BE2C (cell line): ENCODE measurements around the gene CACNA1I.

Experiments used
- DNase-seq: peaks from one replicate; pipeline ENCODE4 v3.0.0-alpha.2; 2020
- H3K27me3 ChIP-seq: fragments of 250-450 bp; sonication (Bioruptor Pico); 2 replicates; pipeline ENCODE4 v1.5.1; 2020; ENCODE audit warnings: mild to moderate bottlenecking
- H3K36me3 ChIP-seq: fragments of 250-450 bp; sonication (Bioruptor Pico); 2 replicates; pipeline ENCODE4 v1.5.1; 2020; ENCODE audit warnings: mild to moderate bottlenecking
- H3K4me1 ChIP-seq: fragments of 250-450 bp; sonication (Bioruptor Pico); 2 replicates; pipeline ENCODE4 v1.5.1; 2020
- H3K4me3 ChIP-seq: 2 replicates; pipeline ENCODE4 v1.5.1; 2011; ENCODE audit warnings: low read depth, low read length
- H3K9me3 ChIP-seq: fragments of 250-450 bp; sonication (Bioruptor Pico); 2 replicates; pipeline ENCODE4 v1.5.1; 2020
- TF ChIP-seq, protein P1 (sequence below): IDR thresholded peaks from 2 replicates; pipeline ENCODE4 v1.5.1; 2012; ENCODE audit warnings: mild to moderate bottlenecking, low read depth, low read length

Gene CACNA1I

DNA sequence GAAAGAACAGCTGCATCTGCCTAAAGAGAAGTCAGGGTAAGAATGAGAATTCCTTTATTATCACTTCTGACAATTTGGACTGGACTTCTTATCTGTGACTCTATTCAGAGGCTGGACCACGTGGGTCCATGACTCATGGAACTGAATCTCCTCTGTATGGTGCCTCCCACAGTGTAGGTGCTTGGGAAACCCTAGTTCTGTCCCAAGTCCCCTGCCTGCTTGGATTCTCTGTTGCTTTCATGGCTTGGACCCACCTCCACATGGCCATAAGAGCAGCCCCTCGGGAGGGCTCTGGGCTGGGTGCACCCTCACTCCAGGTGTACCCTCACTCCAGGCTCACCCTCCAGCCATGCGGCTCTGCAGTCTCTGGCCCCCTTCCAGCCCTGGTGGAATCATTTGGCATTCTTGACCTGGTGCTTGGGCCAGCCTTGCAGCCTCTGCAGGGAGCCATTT is 153.4 kb downstream of the CACNA1I start:
- H3K9me3 ChIP-seq: no peaks in the 10 kb centered on the region
- TF ChIP-seq, protein P1, sequence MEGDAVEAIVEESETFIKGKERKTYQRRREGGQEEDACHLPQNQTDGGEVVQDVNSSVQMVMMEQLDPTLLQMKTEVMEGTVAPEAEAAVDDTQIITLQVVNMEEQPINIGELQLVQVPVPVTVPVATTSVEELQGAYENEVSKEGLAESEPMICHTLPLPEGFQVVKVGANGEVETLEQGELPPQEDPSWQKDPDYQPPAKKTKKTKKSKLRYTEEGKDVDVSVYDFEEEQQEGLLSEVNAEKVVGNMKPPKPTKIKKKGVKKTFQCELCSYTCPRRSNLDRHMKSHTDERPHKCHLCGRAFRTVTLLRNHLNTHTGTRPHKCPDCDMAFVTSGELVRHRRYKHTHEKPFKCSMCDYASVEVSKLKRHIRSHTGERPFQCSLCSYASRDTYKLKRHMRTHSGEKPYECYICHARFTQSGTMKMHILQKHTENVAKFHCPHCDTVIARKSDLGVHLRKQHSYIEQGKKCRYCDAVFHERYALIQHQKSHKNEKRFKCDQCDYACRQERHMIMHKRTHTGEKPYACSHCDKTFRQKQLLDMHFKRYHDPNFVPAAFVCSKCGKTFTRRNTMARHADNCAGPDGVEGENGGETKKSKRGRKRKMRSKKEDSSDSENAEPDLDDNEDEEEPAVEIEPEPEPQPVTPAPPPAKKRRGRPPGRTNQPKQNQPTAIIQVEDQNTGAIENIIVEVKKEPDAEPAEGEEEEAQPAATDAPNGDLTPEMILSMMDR: no peak
- no peak overlapping the region for H3K4me3 ChIP-seq
- H3K4me1 ChIP-seq: no peaks in the 10 kb centered on the region
- no peaks in the 10 kb centered on the region for H3K27me3 ChIP-seq
- DNase-seq: no peak
- H3K36me3 ChIP-seq: no peaks in the 10 kb centered on the region

DNA sequence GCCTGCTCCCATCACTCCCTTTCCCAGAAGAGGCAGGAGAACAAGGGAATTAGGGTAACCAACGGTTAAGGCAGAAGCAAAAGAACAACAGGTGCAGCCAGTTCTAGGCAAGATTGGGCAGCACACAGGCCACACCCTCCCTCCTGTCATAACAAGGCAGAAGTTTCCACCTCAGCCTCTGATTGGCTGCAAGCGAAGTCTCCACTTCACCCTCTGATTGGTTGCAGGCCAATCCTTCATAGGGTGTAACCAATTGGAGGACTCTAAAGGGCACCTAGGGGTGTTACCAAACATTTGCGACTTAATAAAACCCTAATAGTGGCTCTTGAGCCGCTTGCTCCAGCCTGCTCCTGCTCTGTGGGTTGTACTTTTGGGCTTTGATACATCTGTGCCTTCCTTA is 153.8 kb downstream of the CACNA1I start:
- no peaks in the 10 kb centered on the region for H3K9me3 ChIP-seq
- TF ChIP-seq, protein P1: no peak
- DNase-seq: no peak
- H3K4me3 ChIP-seq: no peak overlapping the region
- H3K27me3 ChIP-seq: no peaks in the 10 kb centered on the region
- no peaks in the 10 kb centered on the region for H3K4me1 ChIP-seq
- no peaks in the 10 kb centered on the region for H3K36me3 ChIP-seq

DNA sequence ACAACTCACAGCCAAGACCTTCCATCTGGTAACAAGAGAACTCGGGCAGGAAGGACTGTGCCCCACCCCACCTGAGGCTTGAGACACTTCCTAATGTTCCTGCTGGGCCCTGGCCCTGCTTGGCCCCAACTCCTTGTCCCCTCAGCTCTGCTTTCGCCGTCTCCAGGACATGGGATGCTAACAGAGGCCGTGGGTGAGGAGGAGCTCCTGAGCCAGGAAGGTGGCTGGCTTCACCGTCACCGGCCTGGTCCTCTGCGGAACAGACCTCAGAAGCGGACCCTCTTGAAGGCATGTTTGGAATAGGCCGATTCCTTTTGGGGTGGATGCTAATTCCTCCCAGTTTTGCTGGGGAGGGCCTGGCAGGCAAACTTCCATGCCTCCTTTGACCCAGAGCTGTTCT is 154.3 kb downstream of the CACNA1I start:
- TF ChIP-seq, protein P1: no peak
- H3K36me3 ChIP-seq: no peaks in the 10 kb centered on the region
- no peaks in the 10 kb centered on the region for H3K4me1 ChIP-seq
- no peak overlapping the region for H3K4me3 ChIP-seq
- no peaks in the 10 kb centered on the region for H3K27me3 ChIP-seq
- H3K9me3 ChIP-seq: no peaks in the 10 kb centered on the region
- DNase-seq: no peak

DNA sequence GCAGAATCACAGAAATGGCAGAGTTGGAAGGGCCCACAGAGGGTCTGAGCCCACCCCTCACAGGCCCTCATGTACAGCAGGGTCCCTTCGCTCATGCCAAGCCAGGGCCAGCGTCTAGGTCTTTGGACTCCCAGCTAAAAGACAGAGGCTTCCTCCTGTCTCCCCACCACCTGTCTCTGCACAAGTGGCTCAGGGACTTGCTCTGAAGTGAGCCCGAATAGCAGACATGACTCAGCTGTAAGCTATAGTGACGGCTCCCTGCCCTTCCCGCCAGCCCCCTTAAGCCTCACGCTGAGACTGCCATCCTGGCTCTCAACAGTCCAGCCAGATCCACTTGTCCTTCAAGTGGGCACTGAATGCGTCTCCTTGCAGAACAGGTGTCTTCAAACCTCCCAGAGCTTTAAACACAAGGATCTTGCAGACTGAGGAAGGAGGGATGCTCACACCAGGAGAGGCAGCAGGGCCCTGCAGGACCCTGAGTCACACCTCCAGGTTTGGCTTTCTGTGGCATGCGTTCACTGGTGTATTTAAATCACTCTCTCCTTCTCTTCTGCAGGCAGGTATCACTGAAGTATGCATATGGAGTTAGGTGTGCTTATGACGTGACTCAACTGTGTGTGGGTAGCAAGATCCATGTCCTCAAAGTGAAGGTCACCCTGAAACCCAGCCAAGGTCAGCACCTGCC is 154.9 kb downstream of the CACNA1I start:
- DNase-seq: no peak
- TF ChIP-seq, protein P1: no peak
- H3K27me3 ChIP-seq: no peaks in the 10 kb centered on the region

DNA sequence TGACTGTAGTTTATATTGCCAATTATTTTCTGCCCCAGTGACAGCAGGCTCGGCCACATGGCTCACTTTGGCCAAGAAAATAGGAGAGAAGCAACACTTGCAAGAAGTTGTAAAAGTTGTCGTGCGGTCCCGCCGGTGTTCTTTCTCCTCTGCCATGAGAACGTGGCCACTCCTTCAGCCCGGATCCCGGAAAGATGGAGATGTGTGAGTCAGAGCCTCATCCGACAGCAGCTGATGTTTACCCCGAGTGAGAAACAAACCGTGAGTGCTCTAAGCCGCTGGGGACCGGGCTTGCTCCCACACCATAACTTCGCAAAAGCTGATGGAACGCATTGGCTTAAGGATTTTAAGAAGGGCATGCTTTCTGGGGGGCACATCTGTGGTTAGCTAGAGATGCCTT is 157.0 kb downstream of the CACNA1I start:
- no peaks in the 10 kb centered on the region for H3K27me3 ChIP-seq
- DNase-seq: no peak
- TF ChIP-seq, protein P1: no peak

More for the DNA sequence above, 154.9 kb downstream of the CACNA1I start:
- Histone ChIP-seq H3K9me3 (no peaks in the 10 kb centered on the region), H3K4me1 (no peaks in the 10 kb centered on the region), H3K4me3 (no peak overlapping the region), H3K36me3 (no peaks in the 10 kb centered on the region)

DNA sequence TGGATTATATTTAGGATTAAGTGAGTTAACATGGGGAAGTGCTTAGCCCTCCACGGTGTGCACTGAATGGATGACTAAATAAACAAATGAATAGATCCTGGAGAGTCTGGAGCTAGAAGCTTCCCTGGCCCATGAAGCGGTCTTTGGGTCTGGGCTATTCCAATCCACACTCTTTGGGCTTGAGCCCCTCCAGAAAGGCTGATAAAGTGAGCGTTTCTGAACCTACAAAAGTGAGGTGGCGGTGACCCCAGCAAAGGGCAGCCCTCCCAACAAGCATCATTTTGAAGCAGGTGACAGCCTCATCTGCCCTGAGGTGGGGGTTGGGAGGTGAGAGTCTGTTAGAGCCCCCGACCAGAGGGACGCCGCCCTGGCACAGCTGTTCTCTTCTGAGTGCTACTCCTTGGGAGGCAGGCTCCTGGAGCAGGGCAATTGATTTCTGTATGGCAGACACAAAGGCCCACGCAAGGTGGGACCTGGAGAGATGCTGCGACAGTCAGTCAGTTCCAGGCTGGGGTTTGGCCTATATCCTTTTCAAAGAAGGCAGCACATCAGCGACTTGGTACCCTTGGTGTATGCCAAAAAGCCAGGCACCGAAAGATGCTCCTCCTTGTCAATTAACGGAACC is 157.8 kb downstream of the CACNA1I start:
- H3K36me3 ChIP-seq: no peaks in the 10 kb centered on the region
- H3K27me3 ChIP-seq: no peaks in the 10 kb centered on the region
- no peaks in the 10 kb centered on the region for H3K4me1 ChIP-seq
- no peak overlapping the region for H3K4me3 ChIP-seq
- DNase-seq: no peak
- no peaks in the 10 kb centered on the region for H3K9me3 ChIP-seq
- TF ChIP-seq, protein P1: no peak

More for the DNA sequence above, 157.0 kb downstream of the CACNA1I start:
- no peaks in the 10 kb centered on the region for H3K4me1 ChIP-seq
- no peaks in the 10 kb centered on the region for H3K36me3 ChIP-seq
- no peaks in the 10 kb centered on the region for H3K9me3 ChIP-seq
- no peak overlapping the region for H3K4me3 ChIP-seq
